GM12878 (cell line): ENCODE results near the gene OLFML2A. TPM values are rescaled to one million over a fixed set of nuclear protein-coding genes. Genes with fewer than 3 reads are reported as not detected.

Experiments
- ATAC-seq: fragments of 200-7000 bp; cut with Tn5 transposase; 3 replicates; pipeline ENCODE4 v1.9.1; 2020; ENCODE audit warnings: mild to moderate bottlenecking, moderate library complexity
- BruUV-seq: library from RNA; stranded (reverse); fragments of 400-500 nt; replicated peaks from 2 replicates; lab custom pipeline; 2021; lab: Mats Ljungman, UMichigan
- CTCF ChIA-PET: fragments of 300-600 bp; sonication (Branson Sonifier 250); formaldehyde crosslinking; extraction: SDS; loops from one replicate; lab custom pipeline; 2021; ENCODE audit warnings: inconsistent platforms; lab: Yijun Ruan, JAX
- POLR2A ChIA-PET: fragments of 350-600 bp; formaldehyde crosslinking; extraction: SDS; loops from one replicate; lab custom pipeline; 2021; ENCODE audit warnings: inconsistent platforms; lab: Charles Lee
- RAD21 ChIA-PET: fragments of 300-600 bp; sonication (Branson Sonifier 250); formaldehyde crosslinking; loops from one replicate; lab custom pipeline; 2023; ENCODE audit warnings: antibody characterized with exemption; ENCODE audit not compliant: unreplicated experiment; lab: Charles Lee
- SMC1A ChIA-PET: fragments of 300-600 bp; sonication (Branson Sonifier 250); formaldehyde crosslinking; loops from one replicate; lab custom pipeline; 2023; ENCODE audit not compliant: unreplicated experiment, uncharacterized antibody; lab: Charles Lee
- DNase-seq: peaks from one replicate; pipeline ENCODE4 v3.0.0-alpha.2; 2011; ENCODE audit warnings: low read depth, low spot score
- FAIRE-seq: peaks from 3 replicates; lab custom pipeline; 2011; peaks lifted over from hg19 to GRCh38; lab: Jason Lieb, UNC
- H2AFZ ChIP-seq: 2 replicates; pipeline ENCODE4 v1.6.0; 2011; ENCODE audit warnings: low read depth, low read length, control low read depth; ENCODE audit not compliant: control insufficient read depth
- H3K27ac ChIP-seq: 2 replicates; pipeline ENCODE4 v1.5.1; 2011; ENCODE audit warnings: control low read depth; ENCODE audit not compliant: control insufficient read depth, insufficient read depth
- H3K27me3 ChIP-seq, 2 experiments: replicated peaks in 1 of 2; 2 replicates each; pipeline versions ENCODE4 v1.6.0 to v1.6.1; 2011; ENCODE audit warnings: low read length in 1 of 2; ENCODE audit not compliant: control insufficient read depth in 2 of 2, insufficient read depth in 2 of 2
- H3K36me3 ChIP-seq, 2 experiments: 2 replicates each; pipeline ENCODE4 v1.5.1; 2011; ENCODE audit warnings: low read length in 1 of 2; ENCODE audit not compliant: control insufficient read depth in 2 of 2, insufficient read depth in 2 of 2
- H3K4me1 ChIP-seq: 2 replicates; pipeline ENCODE4 v1.6.1; 2011; ENCODE audit warnings: mild to moderate bottlenecking, low read length, moderate library complexity, mixed read lengths; ENCODE audit not compliant: control insufficient read depth, insufficient read depth
- H3K4me2 ChIP-seq: 2 replicates; pipeline ENCODE4 v1.6.0; 2011; ENCODE audit warnings: control low read depth; ENCODE audit not compliant: control insufficient read depth, insufficient read depth
- H3K4me3 ChIP-seq: fragments of 200-600 bp; sonication (generic); 2 replicates; pipeline ENCODE4 v1.5.1; 2016
- H3K79me2 ChIP-seq: 2 replicates; pipeline ENCODE4 v1.6.0; 2011; ENCODE audit warnings: low read length; ENCODE audit not compliant: control insufficient read depth, insufficient read depth
- H3K9ac ChIP-seq: 2 replicates; pipeline ENCODE4 v1.8.0; 2011; ENCODE audit warnings: low read length, control low read depth, mixed read lengths; ENCODE audit not compliant: control insufficient read depth, insufficient read depth
- H3K9me3 ChIP-seq: replicated peaks from 3 replicates; pipeline ENCODE4 v1.5.1; 2011; ENCODE audit warnings: mild to moderate bottlenecking, low read length; ENCODE audit not compliant: control insufficient read depth, insufficient read depth
- H4K20me1 ChIP-seq: 2 replicates; pipeline ENCODE4 v1.6.0; 2011; ENCODE audit not compliant: control insufficient read depth, insufficient read depth
- CBX3 ChIP-seq: fragments of 200-600 bp; sonication (generic); IDR thresholded peaks from 2 replicates; pipeline ENCODE4 v1.6.1; 2016; ENCODE audit warnings: low read depth, borderline replicate concordance
- CHD2 ChIP-seq: IDR thresholded peaks from 2 replicates; pipeline ENCODE4 v1.6.1; 2011; ENCODE audit warnings: low read depth, low read length, improper control_type of control experiment, borderline replicate concordance
- CHD4 ChIP-seq: fragments of 200-600 bp; sonication (generic); IDR thresholded peaks from 2 replicates; pipeline ENCODE4 v1.6.1; 2016; ENCODE audit warnings: mild to moderate bottlenecking
- CREB1 ChIP-seq: IDR thresholded peaks from 2 replicates; pipeline ENCODE4 v1.6.1; 2012; ENCODE audit warnings: low read depth, mild to moderate bottlenecking, inconsistent platforms
- FOS ChIP-seq: IDR thresholded peaks from 3 replicates; pipeline ENCODE4 v1.6.1; 2011; ENCODE audit warnings: borderline replicate concordance; ENCODE audit not compliant: insufficient read length; ENCODE audit errors: extremely low read depth
- NR2F1 ChIP-seq: fragments of 450-650 bp; conservative IDR thresholded peaks from 2 replicates; pipeline ENCODE4 v1.6.1; 2017; ENCODE audit warnings: mild to moderate bottlenecking
- PML ChIP-seq: IDR thresholded peaks from 2 replicates; pipeline ENCODE4 v1.6.1; 2012; ENCODE audit warnings: low read length, inconsistent platforms
- RAD21 ChIP-seq: IDR thresholded peaks from 2 replicates; pipeline ENCODE4 v1.6.1; 2011; ENCODE audit warnings: mild to moderate bottlenecking, low read depth, low read length, moderate library complexity; ENCODE audit not compliant: insufficient read depth
- RUNX3 ChIP-seq: IDR thresholded peaks from 2 replicates; pipeline ENCODE4 v1.6.1; 2012; ENCODE audit warnings: low read length, inconsistent platforms
- SMAD5 ChIP-seq: IDR thresholded peaks from 2 replicates; pipeline ENCODE4 v1.6.1; 2016; ENCODE audit warnings: antibody characterized with exemption, low read depth
- SMARCA5 ChIP-seq: fragments of 450-650 bp; IDR thresholded peaks from 2 replicates; pipeline ENCODE4 v1.6.1; 2017; ENCODE audit warnings: mild to moderate bottlenecking
- SMC3 ChIP-seq: IDR thresholded peaks from 2 replicates; pipeline ENCODE4 v1.6.1; 2011; ENCODE audit warnings: low read length, improper control_type of control experiment, borderline replicate concordance
- SUPT20H ChIP-seq: IDR thresholded peaks from 2 replicates; pipeline ENCODE4 v1.6.1; 2011; ENCODE audit warnings: low read depth, mild to moderate bottlenecking, low read length, moderate library complexity, borderline replicate concordance; ENCODE audit not compliant: control insufficient read depth
- USF1 ChIP-seq: IDR thresholded peaks from 2 replicates; pipeline ENCODE4 v1.6.1; 2011; ENCODE audit warnings: borderline replicate concordance, low read depth, mild to moderate bottlenecking, moderate library complexity, mixed read lengths, low read length; ENCODE audit not compliant: insufficient read depth; ENCODE audit errors: extremely low read length
- ZNF687 ChIP-seq: fragments of 450-650 bp; IDR thresholded peaks from 2 replicates; pipeline ENCODE4 v1.6.1; 2017; ENCODE audit warnings: mild to moderate bottlenecking, moderate library complexity
- WGBS: methylation state at CpG from one replicate; pipeline ENCODE4 v1.1.6; 2016; ENCODE audit warnings: low lambda C conversion rate; ENCODE audit not compliant: insufficient replicate concordance, insufficient coverage; ENCODE audit errors: missing lambda C conversion rate; 5-methylcytosine and 5-hydroxymethylcytosine counted together
- in situ Hi-C: fragments of 300-500 bp; cut with MboI; formaldehyde crosslinking; loops from 9 replicates; pipeline ENCODE4 v1.14.3; 2018; ENCODE audit warnings: mixed read lengths
- intact Hi-C: fragments of 100-400 bp; cut with micrococcal nuclease; formaldehyde crosslinking; loops from one replicate; pipeline ENCODE4 v1.14.2; 2022; ENCODE audit not compliant: unreplicated experiment
- polyA plus RNA-seq, 11 experiments: library from polyadenylated mRNA; depleted of rRNA in 4 of 11; unstranded in 6 of 11; stranded (reverse) in 5 of 11; fragments of >200 nt; fragmentation: Nextera tagmentation in 4 of 11; fragmentation: Illumina TruSeq in 1 of 11; extraction: Ambion mirVana in 4 of 11; extraction: Trizol in 1 of 11; gene quantifications; 1 replicate in 1 of 11; 2 replicates in 10 of 11; pipeline versions ENCODE4 v1.2.1 to v1.2.3, GENCODE V29; 2011 to 2016; ENCODE audit warnings: inconsistent platforms in 2 of 11, missing spikeins in 2 of 11, low read depth in 1 of 11
- total RNA-seq, 4 experiments: library from RNA; depleted of rRNA in 3 of 4; stranded (reverse); fragments of >200 nt in 3 of 4; fragmentation: Illumina TruSeq in 1 of 4; extraction: Trizol in 1 of 4; gene quantifications; 2 replicates each; pipeline versions ENCODE4 v1.2.1 to v1.2.3, GENCODE V29; 2013 to 2021
- TF ChIP-seq, protein P1 (sequence below): fragments of 450-650 bp; IDR thresholded peaks from 2 replicates; pipeline ENCODE4 v1.6.1; 2017; ENCODE audit warnings: borderline replicate concordance

The OLFML2A gene
- total and polyA plus RNA-seq, 10 of the 15 experiments (the other 5 are each of a cell fraction or from before 2014, with no cell fraction given): 0.02 to 0.13 (median 0.10) TPM; not detected in 4

- Histone ChIP-seq H3K9me3 (no peaks in the 10 kb centered on the region), H3K4me2 (no peak overlapping the region), H4K20me1 (no peaks in the 10 kb centered on the region), H3K79me2 (peaks cover 10% of the 10 kb centered on the region), H2AFZ (no peak overlapping the region), H3K4me3 (no peak overlapping the region), H3K4me1 (peaks cover 15% of the 10 kb centered on the region), H3K9ac (no peak overlapping the region), H3K27ac (no peak overlapping the region), H3K27me3 (peaks cover 5 to 6% of the 10 kb centered on the region in 2 experiments), H3K36me3 (no peaks in the 10 kb centered on the region)
- in situ Hi-C loops (loop anchor here (5.0 kb wide), 3 partner anchors 78 to 598 kb away; partner anchors contain the start of genes SCAI and WDR38), intact Hi-C loops (loop anchor here (1.0 kb wide), 3 partner anchors 79 to 600 kb away; partner anchors contain the start of genes SCAI and WDR38)
- CTCF ChIA-PET: interaction anchor here (0.6 to 16.1 kb wide), 37 partner anchors 10 to 1253 kb away, joined by 3 to 575 read pairs (median 4); partner anchors contain the start of genes ARPC5L, RPL35 and WDR38
- POLR2A ChIA-PET: interaction anchor here (0.6 to 3.0 kb wide), 5 partner anchors 73 to 120 kb away, joined by 3 to 8 read pairs (median 4); partner anchors contain the start of gene WDR38
- RAD21 ChIA-PET: interaction anchor here (0.6 to 6.7 kb wide), 4 partner anchors 66 to 133 kb away, joined by 3 to 180 read pairs (median 16); partner anchors contain the start of genes ARPC5L, RPL35 and WDR38
- peak; percentile 96 for FAIRE-seq
- SMC1A ChIA-PET: interaction anchor here (0.7 to 9.9 kb wide), 11 partner anchors 14 to 157 kb away, joined by 3 to 233 read pairs (median 4); partner anchors contain the start of gene WDR38
- peak; percentile 50 for DNase-seq
- 25% methylated on average over 15 of the region's 15 CpGs for WGBS
- no TSS peak for BruUV-seq
- peak; percentile 50 for ATAC-seq
- no peak for TF ChIP-seq NR2F1
- no peak for TF ChIP-seq ZNF687
- TF ChIP-seq SMAD5: no peak
- TF ChIP-seq SMC3: peak; percentile 91; the same call in 1 of the 2 replicates
- no peak for TF ChIP-seq SUPT20H
- peak; percentile 21; the same call in 1 of the 2 replicates for TF ChIP-seq RUNX3
- TF ChIP-seq CREB1: peak; percentile 56; the same call in 1 of the 2 replicates
- TF ChIP-seq, protein P1, sequence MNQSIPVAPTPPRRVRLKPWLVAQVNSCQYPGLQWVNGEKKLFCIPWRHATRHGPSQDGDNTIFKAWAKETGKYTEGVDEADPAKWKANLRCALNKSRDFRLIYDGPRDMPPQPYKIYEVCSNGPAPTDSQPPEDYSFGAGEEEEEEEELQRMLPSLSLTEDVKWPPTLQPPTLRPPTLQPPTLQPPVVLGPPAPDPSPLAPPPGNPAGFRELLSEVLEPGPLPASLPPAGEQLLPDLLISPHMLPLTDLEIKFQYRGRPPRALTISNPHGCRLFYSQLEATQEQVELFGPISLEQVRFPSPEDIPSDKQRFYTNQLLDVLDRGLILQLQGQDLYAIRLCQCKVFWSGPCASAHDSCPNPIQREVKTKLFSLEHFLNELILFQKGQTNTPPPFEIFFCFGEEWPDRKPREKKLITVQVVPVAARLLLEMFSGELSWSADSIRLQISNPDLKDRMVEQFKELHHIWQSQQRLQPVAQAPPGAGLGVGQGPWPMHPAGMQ: no peak
- no peak for TF ChIP-seq CHD2
- TF ChIP-seq PML: no peak
- no peak for TF ChIP-seq CHD4
- peak; percentile 85 for TF ChIP-seq RAD21
- TF ChIP-seq USF1: peak; percentile 19
- TF ChIP-seq CBX3: no peak
- TF ChIP-seq FOS: no peak
- TF ChIP-seq SMARCA5: peak; percentile 52; the same call in 1 of the 2 replicates
These were observed 2.6 kb upstream of the OLFML2A start for GRCh38 chr9:124774129-124774978.
